GM18858 (cell line): Measurements from ENCODE around the gene IL12RB2.
"Not testable (repeated sequence)": the region's sequence is repeated elsewhere in the genome, so short reads cannot be mapped to it uniquely, and the experiment has no call there.

Experiments
- ATAC-seq: cut with Tn5 transposase; IDR thresholded peaks from one replicate; pipeline ENCODE4 v1.9.1; 2021; ENCODE audit not compliant: unreplicated experiment

The IL12RB2 gene

DNA sequence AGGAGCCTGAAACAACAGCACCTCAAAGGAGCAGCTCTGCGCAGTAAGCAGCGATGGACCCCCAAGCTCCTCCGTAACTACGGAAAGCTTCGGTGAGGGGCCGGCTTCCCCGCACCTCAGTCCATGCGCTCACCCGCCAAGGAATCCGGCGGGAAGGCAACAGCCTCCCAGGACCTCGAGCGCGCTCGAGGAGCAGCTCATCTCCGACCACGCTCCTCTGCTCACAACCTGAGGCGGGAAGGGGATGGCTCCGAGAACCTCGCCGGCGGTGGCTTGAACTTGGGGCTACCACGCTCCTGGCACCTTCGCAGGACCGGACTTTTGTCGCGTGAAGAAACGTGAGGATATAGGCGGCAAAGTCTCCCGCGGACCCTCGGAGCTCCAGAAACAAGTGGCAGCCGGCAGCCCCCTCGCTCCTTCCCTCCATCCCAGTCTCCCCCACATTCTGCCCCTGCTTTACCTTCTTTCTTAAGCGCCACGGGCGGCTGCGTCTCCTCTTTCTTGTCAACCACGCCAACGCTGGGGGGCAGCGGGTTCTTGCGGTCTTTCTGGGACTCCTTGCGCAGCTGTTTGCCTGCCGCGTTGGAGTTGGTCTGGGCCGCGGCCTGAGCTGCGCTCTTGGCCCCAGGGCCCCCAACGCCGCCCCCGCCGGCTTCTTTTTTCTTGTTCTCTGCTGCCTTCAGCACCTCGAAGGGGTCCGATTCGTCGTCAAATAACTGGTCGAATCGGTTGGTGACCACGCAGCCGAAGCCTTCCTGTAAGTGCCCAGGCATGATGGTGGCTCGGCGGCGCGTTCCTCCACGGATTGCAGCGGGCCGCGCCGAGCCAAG lies 122.1 kb downstream of the IL12RB2 start:
- ATAC-seq, result no peak

DNA sequence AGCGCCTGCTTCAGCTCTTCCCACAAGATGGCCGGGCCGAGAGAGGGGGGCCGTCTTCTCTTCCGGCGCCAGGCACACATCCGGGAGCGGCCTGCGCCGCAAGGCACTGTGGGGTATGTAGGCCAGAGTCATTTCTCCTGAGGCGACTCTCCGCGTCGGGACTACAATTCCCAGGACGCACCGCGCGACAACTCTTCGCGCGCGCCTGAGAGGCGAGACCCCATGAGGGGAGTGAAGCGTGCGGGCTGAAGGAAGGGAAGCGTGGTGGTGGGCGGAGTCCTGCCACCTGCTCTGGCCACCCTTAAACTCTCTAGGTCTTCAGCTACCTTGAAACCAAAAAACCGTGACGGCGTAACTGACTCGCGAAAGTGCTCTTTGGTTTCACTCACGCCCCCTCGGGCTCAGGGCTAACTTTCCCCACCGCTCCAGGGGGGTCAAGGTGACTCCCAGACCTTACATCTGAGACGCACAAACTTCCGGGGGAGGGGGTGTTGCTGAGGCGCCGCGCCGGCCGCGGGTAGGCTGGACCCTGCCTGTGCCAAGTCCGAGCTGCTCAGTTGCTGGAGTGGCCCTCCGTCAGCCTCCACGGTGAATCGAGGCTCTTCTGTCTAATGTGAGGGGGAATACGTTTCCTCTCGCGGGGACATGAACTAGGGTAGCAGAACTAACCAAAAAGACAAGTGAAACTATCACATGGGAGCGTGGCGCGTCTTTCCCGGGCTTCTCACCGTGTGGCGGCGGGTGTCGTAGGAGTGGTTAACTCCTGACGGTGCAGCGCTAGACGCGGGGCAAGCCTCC lies 122.9 kb downstream of the IL12RB2 start, which contains the start of gene SERBP1:
Gene SERBP1, minus strand, starts transcription at position 45 of the 798 bp plus-strand sequence. CDS start 102 bp downstream, outside the sequence.
- peak; percentile 82 for ATAC-seq

- no peak for ATAC-seq
Measured at GRCh38 chr1:67431156-67431765, 123.6 kb downstream of the IL12RB2 start.

GRCh38 chr1:67431869-67432578 lies 124.4 kb downstream of the IL12RB2 start:
- no peak for ATAC-seq

- no peak for ATAC-seq
Measured at GRCh38 chr1:67432745-67433144, 125.1 kb downstream of the IL12RB2 start.

- no peak for ATAC-seq
Measured at GRCh38 chr1:67433837-67434236, 126.2 kb downstream of the IL12RB2 start.

DNA sequence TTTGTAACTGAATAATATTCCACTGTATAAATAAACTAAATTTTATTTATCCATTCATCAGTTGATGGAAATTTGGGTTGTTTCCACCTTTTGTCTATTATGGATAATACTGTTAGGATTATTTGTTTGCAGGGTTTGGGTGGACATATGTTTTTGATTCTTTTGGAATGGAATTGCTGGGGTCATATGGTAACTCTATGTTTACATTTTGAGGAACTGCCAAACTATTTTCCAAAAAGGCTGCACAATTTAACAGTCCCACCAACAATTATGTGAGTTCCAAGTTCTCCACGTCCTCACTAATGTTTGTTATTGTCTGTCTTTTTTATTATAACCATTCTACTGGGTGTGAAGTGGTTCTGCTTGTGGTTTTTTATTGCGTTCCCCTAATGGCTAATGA lies 126.8 kb downstream of the IL12RB2 start:
- no peak for ATAC-seq

GRCh38 chr1:67436511-67437055 lies 128.9 kb downstream of the IL12RB2 start:
- no peak for ATAC-seq

DNA sequence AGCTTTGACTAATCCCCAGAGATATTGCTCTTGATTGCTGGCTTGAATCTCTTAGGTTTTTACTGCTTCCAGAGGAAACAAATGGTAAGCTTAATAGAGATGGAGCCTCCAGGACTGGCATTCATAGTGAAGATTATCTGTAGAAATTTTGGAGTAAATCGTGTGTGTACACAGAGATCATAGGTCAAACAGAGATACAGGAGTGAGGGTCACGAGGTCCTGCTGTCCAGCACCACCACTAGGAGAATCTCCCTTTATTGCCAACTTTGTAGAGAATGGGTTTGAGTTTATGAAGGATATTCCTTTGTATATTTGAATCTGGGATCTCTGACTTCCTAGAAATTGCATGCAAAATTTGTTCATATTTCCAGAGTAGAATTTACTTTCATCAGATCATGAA lies 130.3 kb downstream of the IL12RB2 start:
- no peak for ATAC-seq

- no peak for ATAC-seq
Measured at GRCh38 chr1:67439277-67440029, 131.8 kb downstream of the IL12RB2 start.

- no peak for ATAC-seq
Measured at GRCh38 chr1:67440339-67440738, 132.7 kb downstream of the IL12RB2 start.

DNA sequence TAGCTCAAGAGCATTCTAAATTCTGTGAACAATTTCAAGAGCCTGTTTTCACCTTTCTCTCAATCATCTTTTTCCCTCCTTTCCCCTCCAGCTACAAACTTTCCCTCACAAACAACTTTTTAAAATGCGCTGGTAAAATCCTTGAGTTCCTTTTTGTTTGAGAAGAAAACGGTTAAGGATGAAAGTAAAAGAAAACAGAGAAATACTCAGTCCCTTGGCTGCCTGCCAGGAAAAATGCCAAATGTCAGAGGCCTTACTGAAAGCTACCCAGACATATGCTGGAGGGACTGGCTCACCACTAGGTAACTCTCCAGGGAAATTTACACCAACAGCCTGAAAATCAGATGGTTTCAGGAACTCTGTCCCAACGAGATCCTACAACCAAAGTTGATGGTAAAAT lies 133.5 kb downstream of the IL12RB2 start:
- ATAC-seq, result peak; percentile 25

DNA sequence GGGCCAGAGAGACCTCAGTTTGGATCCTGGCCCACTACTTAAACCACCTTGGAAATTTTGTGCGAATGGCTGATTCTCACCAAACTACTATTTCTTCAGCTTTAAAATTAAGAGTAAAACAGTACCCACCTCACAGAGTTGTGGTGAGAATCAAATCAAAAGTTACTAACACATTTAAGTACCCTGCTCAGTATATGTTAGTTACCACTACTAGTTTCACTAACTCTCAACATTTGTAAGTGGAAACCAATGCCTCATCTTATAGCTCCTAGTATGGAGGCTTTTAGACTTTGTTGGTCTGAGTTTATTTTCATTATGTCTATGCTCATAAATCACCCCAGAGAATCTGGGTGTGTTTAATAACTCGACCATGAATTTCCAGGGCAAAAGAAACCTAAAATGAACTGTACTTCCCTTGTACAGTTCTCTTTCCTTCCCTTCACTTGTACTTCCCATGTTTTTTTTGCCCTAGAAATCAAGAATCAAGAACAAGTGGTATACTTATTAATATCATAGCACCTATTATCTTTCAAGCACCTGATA lies 134.1 kb downstream of the IL12RB2 start:
- ATAC-seq, result peak; percentile 43

GRCh38 chr1:67446014-67446413 lies 138.3 kb downstream of the IL12RB2 start:
- ATAC-seq, result not testable (repeated sequence)
